Glutamatergic neuron (in vitro differentiated cells): ENCODE data around the gene RFC1. TPM values are rescaled to one million over a fixed set of nuclear protein-coding genes. Genes with fewer than 3 reads are reported as not detected.

Source experiments
- DNase-seq: peaks from one replicate; pipeline ENCODE4 v3.0.0; 2022
- H3K27ac Mint-ChIP-seq: one replicate; pipeline ENCODE4 v1.8.0; 2020; ENCODE audit warnings: mild to moderate bottlenecking, mixed read lengths, inconsistent platforms; ENCODE audit not compliant: unreplicated experiment
- H3K27me3 Mint-ChIP-seq: one replicate; pipeline ENCODE4 v1.8.0; 2020; ENCODE audit warnings: mild to moderate bottlenecking, moderate library complexity, mixed read lengths, inconsistent platforms; ENCODE audit not compliant: unreplicated experiment
- H3K36me3 Mint-ChIP-seq: one replicate; pipeline ENCODE4 v1.8.0; 2020; ENCODE audit warnings: mild to moderate bottlenecking, mixed read lengths, inconsistent platforms; ENCODE audit not compliant: unreplicated experiment
- H3K4me1 Mint-ChIP-seq: one replicate; pipeline ENCODE4 v1.8.0; 2020; ENCODE audit warnings: mild to moderate bottlenecking, low read depth, mixed read lengths, inconsistent platforms; ENCODE audit not compliant: unreplicated experiment
- H3K4me3 Mint-ChIP-seq: one replicate; pipeline ENCODE4 v1.8.0; 2020; ENCODE audit warnings: mild to moderate bottlenecking, mixed read lengths, inconsistent platforms; ENCODE audit not compliant: unreplicated experiment
- H3K9me3 Mint-ChIP-seq: one replicate; pipeline ENCODE4 v1.8.0; 2020; ENCODE audit warnings: mild to moderate bottlenecking, moderate library complexity, mixed read lengths, inconsistent platforms; ENCODE audit not compliant: unreplicated experiment
- total RNA-seq: library from RNA; stranded (reverse); fragmentation: NEBNext Ultra II Directional; extraction: Animal tissue kit (Norgen Biotek cat#: 25700); gene quantifications from one replicate; pipeline ENCODE4 v1.2.1, GENCODE V29; 2021; ENCODE audit not compliant: unreplicated experiment
- TF ChIP-seq, protein P1 (sequence below): fragments of 200-600 bp; sonication (generic); IDR thresholded peaks from one replicate; pipeline ENCODE4 v1.5.0; 2021; ENCODE audit not compliant: partially characterized antibody, unreplicated experiment

Gene RFC1
- total RNA-seq, 1 donor from 2014 or later, result 27.7 TPM

GRCh38 chr4:39308611-39309010 is 57.6 kb downstream of the RFC1 start:
- Mint-ChIP-seq H3K4me3 (no peak overlapping the region), H3K9me3 (no peaks in the 10 kb centered on the region)

DNA sequence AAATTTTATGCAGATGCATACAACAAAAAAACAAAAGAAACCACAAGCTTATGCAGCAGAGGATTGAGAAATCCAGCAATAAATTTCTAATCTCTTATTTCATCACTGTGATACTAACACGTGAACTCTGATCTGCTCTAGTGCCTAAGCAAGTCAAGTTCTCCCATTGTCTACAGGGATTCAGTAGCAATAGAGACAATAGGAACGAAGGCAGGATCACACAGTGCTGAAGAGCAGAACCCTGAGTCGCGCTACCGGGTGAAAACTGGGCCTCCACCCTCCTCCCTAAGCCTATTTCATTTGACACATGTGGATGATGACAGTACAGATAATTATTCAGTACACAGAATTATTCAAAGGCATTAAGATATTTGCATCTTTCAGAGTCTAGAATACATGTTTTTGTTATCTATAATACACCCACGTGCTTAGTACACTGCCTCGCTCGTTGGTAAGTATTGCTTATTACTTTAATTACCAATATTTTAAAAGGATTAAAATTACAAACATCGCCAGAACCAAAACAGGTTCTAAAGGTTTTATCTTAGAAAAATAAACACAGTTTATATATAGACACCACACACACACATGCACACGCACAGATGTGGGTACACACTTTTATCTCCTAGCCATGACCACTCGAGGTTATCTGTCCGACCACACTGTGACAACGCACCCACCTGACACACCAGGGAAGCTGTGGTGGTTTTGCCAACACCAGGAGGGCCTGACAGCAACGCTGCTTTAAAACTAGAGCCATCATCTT is 60.1 kb downstream of the RFC1 start:
- DNase-seq, result no peak
- peak overlapping the region; percentile 80 for H3K27ac Mint-ChIP-seq
- H3K27me3 Mint-ChIP-seq, result peaks cover 5% of the 10 kb centered on the region
- TF ChIP-seq, protein P1, sequence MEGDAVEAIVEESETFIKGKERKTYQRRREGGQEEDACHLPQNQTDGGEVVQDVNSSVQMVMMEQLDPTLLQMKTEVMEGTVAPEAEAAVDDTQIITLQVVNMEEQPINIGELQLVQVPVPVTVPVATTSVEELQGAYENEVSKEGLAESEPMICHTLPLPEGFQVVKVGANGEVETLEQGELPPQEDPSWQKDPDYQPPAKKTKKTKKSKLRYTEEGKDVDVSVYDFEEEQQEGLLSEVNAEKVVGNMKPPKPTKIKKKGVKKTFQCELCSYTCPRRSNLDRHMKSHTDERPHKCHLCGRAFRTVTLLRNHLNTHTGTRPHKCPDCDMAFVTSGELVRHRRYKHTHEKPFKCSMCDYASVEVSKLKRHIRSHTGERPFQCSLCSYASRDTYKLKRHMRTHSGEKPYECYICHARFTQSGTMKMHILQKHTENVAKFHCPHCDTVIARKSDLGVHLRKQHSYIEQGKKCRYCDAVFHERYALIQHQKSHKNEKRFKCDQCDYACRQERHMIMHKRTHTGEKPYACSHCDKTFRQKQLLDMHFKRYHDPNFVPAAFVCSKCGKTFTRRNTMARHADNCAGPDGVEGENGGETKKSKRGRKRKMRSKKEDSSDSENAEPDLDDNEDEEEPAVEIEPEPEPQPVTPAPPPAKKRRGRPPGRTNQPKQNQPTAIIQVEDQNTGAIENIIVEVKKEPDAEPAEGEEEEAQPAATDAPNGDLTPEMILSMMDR, result no peak
- no peaks in the 10 kb centered on the region for H3K36me3 Mint-ChIP-seq
- peaks cover 5% of the 10 kb centered on the region for H3K4me1 Mint-ChIP-seq
- H3K9me3 Mint-ChIP-seq, result no peaks in the 10 kb centered on the region
- H3K4me3 Mint-ChIP-seq, result no peak overlapping the region

More at GRCh38 chr4:39308611-39309010, 57.6 kb downstream of the RFC1 start:
- peak overlapping the region; percentile 15 for H3K27ac Mint-ChIP-seq
- H3K36me3 Mint-ChIP-seq, result no peaks in the 10 kb centered on the region
- TF ChIP-seq, protein P1, result no peak
- peaks cover 4% of the 10 kb centered on the region for H3K27me3 Mint-ChIP-seq
- peaks cover 5% of the 10 kb centered on the region for H3K4me1 Mint-ChIP-seq
- DNase-seq, result no peak

DNA sequence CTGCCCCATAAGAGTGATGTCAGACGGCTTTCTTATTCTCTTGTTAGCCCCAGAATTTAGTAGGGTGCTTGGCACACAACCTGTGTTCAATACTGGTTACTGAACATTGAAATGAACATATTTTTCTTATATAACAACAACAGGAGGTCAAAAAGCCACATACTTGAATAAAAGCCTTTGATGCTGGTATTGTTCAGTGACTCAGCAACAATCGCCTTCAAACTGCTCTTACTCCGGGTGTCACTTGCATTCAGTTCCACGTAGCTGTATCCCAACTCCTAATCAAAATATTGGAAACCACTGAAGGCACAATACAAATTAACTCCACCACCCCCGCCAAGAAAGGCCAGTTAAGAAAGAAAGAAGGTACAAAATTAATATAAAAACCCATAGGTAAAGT is 61.5 kb downstream of the RFC1 start:
- Mint-ChIP-seq H3K27ac (no peak overlapping the region), H3K36me3 (no peaks in the 10 kb centered on the region)
- TF ChIP-seq, protein P1, result no peak

DNA sequence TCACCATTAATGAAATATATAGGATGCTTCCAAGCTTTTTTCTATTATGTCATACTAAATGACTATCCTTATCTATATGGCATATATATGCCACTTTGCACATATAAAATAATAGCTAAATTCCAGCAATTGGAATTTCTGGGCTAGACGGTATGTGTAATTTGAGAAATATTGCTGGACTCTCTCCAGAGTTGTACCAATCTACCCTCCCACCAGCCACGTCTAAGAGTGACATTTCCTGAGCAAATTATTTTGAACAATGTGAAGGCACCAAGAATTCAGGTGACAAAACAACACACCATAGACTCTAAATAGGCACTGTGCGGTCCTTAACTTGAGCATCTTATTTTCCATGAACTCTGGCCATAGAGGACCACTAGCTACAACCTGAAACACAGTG is 62.3 kb downstream of the RFC1 start:
- Mint-ChIP-seq H3K27me3 (peaks cover 5% of the 10 kb centered on the region), H3K36me3 (no peaks in the 10 kb centered on the region), H3K4me3 (no peak overlapping the region), H3K27ac (no peak overlapping the region), H3K4me1 (peaks cover 3% of the 10 kb centered on the region), H3K9me3 (no peaks in the 10 kb centered on the region)
- TF ChIP-seq, protein P1, result no peak
- no peak for DNase-seq

More for the DNA sequence above, 61.5 kb downstream of the RFC1 start:
- Mint-ChIP-seq H3K27me3 (peaks cover 5% of the 10 kb centered on the region), H3K4me1 (peaks cover 5% of the 10 kb centered on the region), H3K4me3 (no peak overlapping the region), H3K9me3 (no peaks in the 10 kb centered on the region)
- DNase-seq, result no peak

DNA sequence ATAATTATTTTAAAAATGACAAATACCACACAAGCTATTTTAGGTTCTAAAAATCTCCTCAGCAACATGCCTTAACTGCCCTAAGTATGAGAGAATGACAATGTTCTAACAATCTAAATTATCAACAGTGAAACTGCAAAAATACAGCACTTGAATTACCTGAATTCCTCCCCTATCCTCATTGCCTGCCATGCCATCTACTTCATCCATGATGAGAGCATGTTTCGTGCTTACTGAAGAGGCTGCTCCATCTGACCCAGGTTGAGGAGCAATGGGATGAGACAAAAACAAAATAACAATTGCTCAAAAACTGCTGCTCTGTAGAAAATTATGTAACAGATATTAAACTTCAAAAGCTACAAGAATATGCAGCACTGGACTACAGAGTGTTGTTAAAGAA is 63.3 kb downstream of the RFC1 start:
- Mint-ChIP-seq H3K9me3 (no peaks in the 10 kb centered on the region), H3K27me3 (peaks cover 3% of the 10 kb centered on the region), H3K4me3 (no peak overlapping the region), H3K27ac (no peak overlapping the region), H3K4me1 (no peaks in the 10 kb centered on the region), H3K36me3 (no peaks in the 10 kb centered on the region)
- DNase-seq, result no peak
- TF ChIP-seq, protein P1, result no peak
